A172 (cell line): ENCODE results near the gene SLF2. TPM values are rescaled to one million over a fixed set of nuclear protein-coding genes. Genes with fewer than 3 reads are reported as not detected.

Source experiments
- total RNA-seq: library from RNA; depleted of rRNA; stranded (reverse); fragments of >200 nt; shearing (Covaris generic); gene quantifications from 2 replicates; pipeline ENCODE4 v1.2.3, GENCODE V29; 2014; rRNA removed

Gene SLF2
- total RNA-seq, 1 experiment from 2014 or later = 50.0 TPM

Other genes with a start within 250 kb of the SLF2 start
- 0.07 TPM in 1 of 2 replicates, not detected in the other for gene PAX2, start 167.4 kb upstream of the SLF2 start, total RNA-seq
- gene SEMA4G, start 56.5 kb downstream of the SLF2 start, total RNA-seq = 0.05 TPM in 1 of 2 replicates, not detected in the other
- 92.5 and 118 TPM in 2 replicates for gene MRPL43, start 74.5 kb downstream of the SLF2 start, total RNA-seq
- 6.4 and 25.1 TPM in 2 replicates for gene TWNK, start 74.6 kb downstream of the SLF2 start, total RNA-seq
- gene LZTS2, start 86.8 kb downstream of the SLF2 start, total RNA-seq = 66.5 and 76.9 TPM in 2 replicates
- gene PDZD7, start 118.2 kb downstream of the SLF2 start, total RNA-seq = 2.2 and 5.0 TPM in 2 replicates
- gene SFXN3, start 118.3 kb downstream of the SLF2 start, total RNA-seq = 78.0 and 80.5 TPM in 2 replicates
- 19.3 and 25.0 TPM in 2 replicates for gene KAZALD1, start 149.0 kb downstream of the SLF2 start, total RNA-seq
- gene TLX1, start 218.3 kb downstream of the SLF2 start, total RNA-seq = not detected in 2 replicates